Fibroblast of mammary gland (primary cell): Measurements from ENCODE around the gene ITGA11.

Experiments used
- DNase-seq: peaks from one replicate; pipeline ENCODE4 v3.0.0-alpha.2; 2010; ENCODE audit warnings: low read depth
- H3K4me3 ChIP-seq: 2 replicates; pipeline ENCODE4 v1.5.1; 2011; ENCODE audit warnings: low read depth, mild to moderate bottlenecking, low read length, moderate library complexity; ENCODE audit not compliant: control insufficient read depth
- TF ChIP-seq, protein P1 (sequence below): conservative IDR thresholded peaks from 2 replicates; pipeline ENCODE4 v1.5.1; 2011; ENCODE audit warnings: low read depth, low read length, inconsistent platforms; ENCODE audit not compliant: control insufficient read depth, insufficient read depth

The ITGA11 gene

DNA sequence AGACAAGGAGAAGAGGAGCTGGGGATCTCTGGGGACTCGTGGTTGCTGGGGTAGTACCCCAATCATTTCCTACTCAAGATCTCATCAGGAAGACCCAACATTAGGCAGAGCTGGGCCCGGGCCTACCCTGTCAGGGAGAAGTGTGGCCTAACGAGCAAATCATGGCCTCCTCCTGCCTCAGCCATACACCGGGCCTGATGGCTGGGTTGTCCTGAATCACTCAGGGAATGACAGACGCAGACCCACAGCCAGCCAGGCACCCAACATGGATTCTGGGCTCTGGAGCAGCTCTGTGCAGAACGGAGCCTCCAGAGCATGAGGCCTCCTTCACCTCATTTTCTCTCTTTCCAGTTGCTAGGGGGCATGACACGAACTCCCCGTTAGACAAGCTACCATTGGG, 19.7 kb downstream of the ITGA11 start:
- TF ChIP-seq, protein P1, sequence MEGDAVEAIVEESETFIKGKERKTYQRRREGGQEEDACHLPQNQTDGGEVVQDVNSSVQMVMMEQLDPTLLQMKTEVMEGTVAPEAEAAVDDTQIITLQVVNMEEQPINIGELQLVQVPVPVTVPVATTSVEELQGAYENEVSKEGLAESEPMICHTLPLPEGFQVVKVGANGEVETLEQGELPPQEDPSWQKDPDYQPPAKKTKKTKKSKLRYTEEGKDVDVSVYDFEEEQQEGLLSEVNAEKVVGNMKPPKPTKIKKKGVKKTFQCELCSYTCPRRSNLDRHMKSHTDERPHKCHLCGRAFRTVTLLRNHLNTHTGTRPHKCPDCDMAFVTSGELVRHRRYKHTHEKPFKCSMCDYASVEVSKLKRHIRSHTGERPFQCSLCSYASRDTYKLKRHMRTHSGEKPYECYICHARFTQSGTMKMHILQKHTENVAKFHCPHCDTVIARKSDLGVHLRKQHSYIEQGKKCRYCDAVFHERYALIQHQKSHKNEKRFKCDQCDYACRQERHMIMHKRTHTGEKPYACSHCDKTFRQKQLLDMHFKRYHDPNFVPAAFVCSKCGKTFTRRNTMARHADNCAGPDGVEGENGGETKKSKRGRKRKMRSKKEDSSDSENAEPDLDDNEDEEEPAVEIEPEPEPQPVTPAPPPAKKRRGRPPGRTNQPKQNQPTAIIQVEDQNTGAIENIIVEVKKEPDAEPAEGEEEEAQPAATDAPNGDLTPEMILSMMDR: no peak
- H3K4me3 ChIP-seq: no peak overlapping the region
- no peak for DNase-seq

DNA sequence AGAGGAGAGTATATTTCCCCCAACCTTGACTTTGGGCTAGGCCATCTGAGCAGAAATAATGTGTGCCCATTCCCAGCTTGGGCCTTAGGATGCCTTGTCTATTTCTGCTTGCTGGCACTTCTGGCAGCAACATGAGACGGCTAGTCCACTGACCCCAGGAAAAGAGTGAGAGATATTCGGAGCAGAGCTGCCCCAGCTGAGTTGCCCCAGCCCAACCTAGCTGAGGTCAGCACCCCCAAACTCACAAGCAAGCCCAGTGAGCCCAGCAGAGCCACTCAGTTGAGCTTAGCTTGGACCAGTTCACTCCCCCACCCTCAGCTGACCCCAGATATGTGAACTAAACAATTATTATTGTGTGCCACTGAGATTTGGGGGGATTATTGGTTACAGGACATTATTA, 20.2 kb downstream of the ITGA11 start:
- H3K4me3 ChIP-seq: no peak overlapping the region
- DNase-seq: no peak
- TF ChIP-seq, protein P1: no peak

DNA sequence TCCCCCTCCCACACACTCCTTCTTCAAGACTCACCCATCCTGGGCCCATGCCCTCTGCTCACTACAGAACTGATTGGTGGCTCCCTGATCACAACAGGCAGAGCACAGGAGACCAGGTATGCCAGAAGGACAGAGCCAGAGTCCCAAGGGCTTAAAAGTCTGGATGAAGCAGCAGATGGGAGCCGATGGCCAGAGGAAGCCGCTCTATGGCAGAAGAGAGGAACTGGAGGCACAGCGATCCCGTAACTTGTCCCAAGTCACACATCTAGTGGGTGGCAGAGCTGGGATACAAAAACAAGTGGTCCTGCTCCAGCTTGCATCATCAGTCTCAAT, 20.7 kb downstream of the ITGA11 start:
- H3K4me3 ChIP-seq: no peak overlapping the region
- DNase-seq: no peak
- TF ChIP-seq, protein P1: no peak

DNA sequence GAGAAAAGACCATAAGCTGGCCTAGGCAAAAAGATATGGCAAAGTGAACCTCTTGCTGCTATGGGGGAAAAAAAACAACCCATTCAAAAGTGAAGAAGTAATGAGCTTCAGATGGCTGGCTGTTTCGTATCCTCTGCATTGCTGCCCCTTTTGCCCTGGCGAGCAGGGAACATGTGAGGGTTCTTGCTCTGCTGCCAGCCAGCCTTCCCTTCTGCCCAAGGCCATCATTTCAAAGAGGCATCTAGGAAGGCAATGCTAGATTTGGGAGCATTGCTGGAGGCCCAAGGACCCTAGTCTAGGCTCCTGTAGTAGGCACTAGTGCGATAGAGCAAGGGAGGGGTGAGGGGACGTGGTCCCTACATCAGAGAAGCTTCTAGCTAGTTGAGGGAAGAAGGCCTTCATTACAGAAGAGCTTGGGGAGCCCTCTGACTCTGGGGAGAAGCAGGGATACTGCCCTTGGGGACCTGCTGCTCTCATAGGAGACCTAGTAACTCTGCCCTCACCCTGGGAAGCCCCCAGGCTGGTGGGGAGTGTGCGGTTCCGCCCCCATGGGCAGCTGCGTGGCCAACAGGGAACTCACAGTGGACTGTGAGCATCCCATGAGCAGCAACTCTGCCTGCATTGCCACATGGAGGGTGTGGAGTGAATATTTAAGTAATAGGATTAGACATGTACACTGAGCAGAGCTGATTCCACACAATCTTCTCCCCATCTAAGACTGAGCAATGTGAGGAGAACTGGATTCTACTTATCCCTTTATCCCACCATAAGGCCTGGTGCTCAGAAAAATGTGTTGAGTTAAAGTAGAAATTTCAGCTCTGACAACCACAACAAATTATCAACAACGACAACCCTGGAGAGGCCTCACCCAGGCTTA, 21.3 kb downstream of the ITGA11 start:
- no peak for DNase-seq
- no peak overlapping the region for H3K4me3 ChIP-seq
- TF ChIP-seq, protein P1: no peak

DNA sequence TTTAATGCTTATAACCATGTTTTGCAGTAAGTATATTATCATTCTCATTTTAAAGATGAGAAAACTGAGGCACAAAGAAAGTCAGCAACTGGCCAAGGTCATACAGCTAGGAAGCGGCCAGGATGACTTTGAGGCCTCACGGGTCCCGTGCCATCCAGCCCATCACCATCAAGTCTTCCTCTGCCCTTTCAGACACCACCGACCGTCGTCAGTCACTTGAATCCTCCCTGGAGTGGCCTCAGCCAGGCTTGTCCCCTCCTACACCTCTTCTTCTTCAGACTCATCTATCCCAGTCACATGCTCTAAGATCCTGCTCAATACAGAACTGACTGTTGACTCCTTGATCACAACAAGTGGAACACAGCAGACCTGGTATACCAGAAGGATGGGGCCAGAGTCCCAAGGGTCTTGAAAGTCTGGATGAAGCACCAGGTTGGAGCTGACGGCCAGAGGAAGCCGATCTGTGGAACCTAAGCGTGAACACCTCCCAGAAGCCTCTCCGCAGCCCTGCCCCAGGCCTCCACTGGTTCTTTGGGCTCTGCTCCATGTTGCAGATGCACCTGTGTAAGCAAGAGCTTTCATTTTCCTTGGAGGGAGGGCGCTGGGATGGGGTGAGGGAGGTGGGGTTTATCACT, 22.1 kb downstream of the ITGA11 start:
- H3K4me3 ChIP-seq: no peak overlapping the region
- DNase-seq: no peak
- TF ChIP-seq, protein P1: no peak

DNA sequence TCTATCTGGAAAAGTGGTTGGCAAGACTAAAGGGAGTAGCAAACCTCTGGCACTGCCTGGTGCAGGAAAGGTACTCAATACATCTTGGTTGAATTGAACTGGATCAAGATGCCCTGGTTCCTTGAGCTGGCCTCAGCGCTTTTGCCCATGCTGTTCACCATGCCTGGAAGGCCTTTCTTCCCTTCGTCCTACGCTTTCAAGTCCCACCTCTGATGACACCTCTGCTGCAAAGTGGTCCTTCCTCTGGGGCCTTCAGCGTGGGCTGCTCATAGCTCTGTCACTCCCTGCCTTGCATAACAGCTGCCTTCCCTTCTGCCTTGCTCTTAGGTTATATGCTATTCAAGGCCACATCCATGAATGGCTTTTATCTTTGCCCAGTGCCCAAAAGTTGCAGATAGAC, 23.0 kb downstream of the ITGA11 start:
- DNase-seq: no peak
- TF ChIP-seq, protein P1: no peak
- H3K4me3 ChIP-seq: no peak overlapping the region
